AG09309 (cell line): Measurements from ENCODE around the gene WWC2.

Experiments
- DNase-seq: peaks from one replicate; pipeline ENCODE4 v3.0.0-alpha.2; 2010; ENCODE audit warnings: low read depth
- H3K4me3 ChIP-seq: 2 replicates; pipeline ENCODE4 v1.5.1; 2011; ENCODE audit warnings: mild to moderate bottlenecking, low read depth, low read length, moderate library complexity; ENCODE audit not compliant: control insufficient read depth
- CTCF ChIP-seq: IDR thresholded peaks from 2 replicates; pipeline ENCODE4 v1.5.1; 2011; ENCODE audit warnings: mild to moderate bottlenecking, low read depth, low read length, inconsistent platforms; ENCODE audit not compliant: insufficient read depth, control insufficient read depth; ENCODE audit errors: missing control alignments

WWC2 gene

GRCh38 chr4:183099537-183100297 is 660 bp downstream of the WWC2 start:
- no peak for TF ChIP-seq CTCF
- no peak for DNase-seq
- H3K4me3 ChIP-seq: peak overlapping the region; percentile 65

GRCh38 chr4:183100298-183100599 is 1.2 kb downstream of the WWC2 start:
- no peak for TF ChIP-seq CTCF
- DNase-seq: no peak
- peak overlapping the region; percentile 65 for H3K4me3 ChIP-seq

- no peak for DNase-seq
- H3K4me3 ChIP-seq: peak overlapping the region; percentile 65
- TF ChIP-seq CTCF: no peak
Measured at GRCh38 chr4:183100827-183101226, 1.8 kb downstream of the WWC2 start.

GRCh38 chr4:183101956-183102480 is 3.0 kb downstream of the WWC2 start:
- DNase-seq: no peak
- H3K4me3 ChIP-seq: no peak overlapping the region
- TF ChIP-seq CTCF: no peak

GRCh38 chr4:183105092-183105491 is 6.0 kb downstream of the WWC2 start:
- no peak for DNase-seq
- no peak for TF ChIP-seq CTCF
- no peak overlapping the region for H3K4me3 ChIP-seq

GRCh38 chr4:183106839-183107238 is 7.8 kb downstream of the WWC2 start:
- no peak overlapping the region for H3K4me3 ChIP-seq
- DNase-seq: no peak
- TF ChIP-seq CTCF: no peak
